GM20000 (cell line): ENCODE data around the gene HSPA12A.

Experiments used
- DNase-seq: peaks from one replicate; pipeline ENCODE4 v3.0.0; 2012; ENCODE audit warnings: low spot score
- TF ChIP-seq, protein P1 (sequence below): IDR thresholded peaks from 2 replicates; pipeline ENCODE4 v1.5.1; 2012; ENCODE audit warnings: mild to moderate bottlenecking, control low read depth; ENCODE audit errors: extremely low read depth, missing control alignments

HSPA12A gene

GRCh38 chr10:116752563-116752962, 10.2 kb upstream of the HSPA12A start:
- TF ChIP-seq, protein P1, sequence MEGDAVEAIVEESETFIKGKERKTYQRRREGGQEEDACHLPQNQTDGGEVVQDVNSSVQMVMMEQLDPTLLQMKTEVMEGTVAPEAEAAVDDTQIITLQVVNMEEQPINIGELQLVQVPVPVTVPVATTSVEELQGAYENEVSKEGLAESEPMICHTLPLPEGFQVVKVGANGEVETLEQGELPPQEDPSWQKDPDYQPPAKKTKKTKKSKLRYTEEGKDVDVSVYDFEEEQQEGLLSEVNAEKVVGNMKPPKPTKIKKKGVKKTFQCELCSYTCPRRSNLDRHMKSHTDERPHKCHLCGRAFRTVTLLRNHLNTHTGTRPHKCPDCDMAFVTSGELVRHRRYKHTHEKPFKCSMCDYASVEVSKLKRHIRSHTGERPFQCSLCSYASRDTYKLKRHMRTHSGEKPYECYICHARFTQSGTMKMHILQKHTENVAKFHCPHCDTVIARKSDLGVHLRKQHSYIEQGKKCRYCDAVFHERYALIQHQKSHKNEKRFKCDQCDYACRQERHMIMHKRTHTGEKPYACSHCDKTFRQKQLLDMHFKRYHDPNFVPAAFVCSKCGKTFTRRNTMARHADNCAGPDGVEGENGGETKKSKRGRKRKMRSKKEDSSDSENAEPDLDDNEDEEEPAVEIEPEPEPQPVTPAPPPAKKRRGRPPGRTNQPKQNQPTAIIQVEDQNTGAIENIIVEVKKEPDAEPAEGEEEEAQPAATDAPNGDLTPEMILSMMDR = no peak

GRCh38 chr10:116748471-116748870, 6.1 kb upstream of the HSPA12A start:
- no peak for DNase-seq
- TF ChIP-seq, protein P1 = no peak

More at GRCh38 chr10:116752563-116752962, 10.2 kb upstream of the HSPA12A start:
- DNase-seq = no peak

GRCh38 chr10:116748041-116748440, 5.7 kb upstream of the HSPA12A start:
- DNase-seq = no peak
- TF ChIP-seq, protein P1 = no peak

DNA sequence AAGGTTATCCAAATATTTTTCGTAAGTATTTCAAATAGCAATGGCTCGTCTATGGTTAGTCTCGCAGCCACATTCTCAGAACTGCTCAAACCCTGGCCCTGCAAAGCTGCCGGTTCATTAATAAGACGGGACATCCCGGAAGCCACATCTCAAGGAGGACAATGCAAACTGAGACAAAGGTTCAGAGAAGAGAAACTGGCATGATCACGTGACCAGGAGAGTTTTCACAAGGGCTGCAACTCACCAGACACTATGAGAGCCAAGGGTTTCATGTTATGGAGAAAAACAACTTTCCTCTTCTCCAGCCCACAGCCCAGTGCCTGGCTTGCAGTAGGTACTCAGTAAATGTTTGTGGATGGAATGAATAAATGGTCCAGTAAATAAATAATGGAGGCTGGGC, 5.0 kb upstream of the HSPA12A start:
- TF ChIP-seq, protein P1 = no peak
- no peak for DNase-seq

DNA sequence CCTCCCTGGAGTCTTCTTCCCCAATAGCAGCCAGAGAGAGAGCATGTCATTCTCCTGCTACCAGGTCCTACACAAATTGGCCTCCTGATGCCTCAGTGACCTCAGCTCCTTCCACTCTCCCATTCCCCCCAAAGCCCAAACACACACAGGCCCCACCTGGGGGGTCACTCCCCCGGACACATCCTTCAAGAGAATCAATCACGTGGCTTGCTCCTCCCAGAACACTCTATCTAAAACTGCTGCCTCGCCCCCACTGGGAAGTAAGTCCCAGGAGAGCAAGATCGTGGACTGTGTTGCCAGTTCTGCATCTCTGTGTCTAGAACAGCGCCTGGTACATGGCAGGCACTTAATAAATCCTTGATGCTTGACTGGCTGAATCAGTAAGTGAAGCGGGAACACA, 2.5 kb upstream of the HSPA12A start:
- DNase-seq = no peak
- TF ChIP-seq, protein P1 = no peak

GRCh38 chr10:116744163-116744753, 1.9 kb upstream of the HSPA12A start:
- DNase-seq = no peak
- TF ChIP-seq, protein P1 = no peak

- TF ChIP-seq, protein P1 = no peak
- no peak for DNase-seq
Observed at GRCh38 chr10:116743266-116744064, 1.1 kb upstream of the HSPA12A start.
